SJCRH30 (cell line): Measurements from ENCODE around the gene STK11IP. TPM values are rescaled to one million over a fixed set of nuclear protein-coding genes. Genes with fewer than 3 reads are reported as not detected.
A peak's percentile ranks its signal among the peaks of the same experiment; 100 is the strongest.
"Not testable (repeated sequence)": the region's sequence is repeated elsewhere in the genome, so short reads cannot be mapped to it uniquely, and the experiment has no call there.

Experiments
- DNase-seq, 2 experiments: peaks; one replicate each; pipeline ENCODE4 v3.0.0-alpha.2; 2015 to 2020
- H3K27ac ChIP-seq: fragments of 250-450 bp; sonication (Bioruptor Pico); 2 replicates; pipeline ENCODE4 v1.5.1; 2020; ENCODE audit warnings: mild to moderate bottlenecking, moderate library complexity
- H3K27me3 ChIP-seq: fragments of 250-450 bp; sonication (Bioruptor Pico); 2 replicates; pipeline ENCODE4 v1.5.1; 2020; ENCODE audit warnings: mild to moderate bottlenecking, moderate library complexity
- H3K36me3 ChIP-seq: fragments of 250-450 bp; sonication (Bioruptor Pico); 2 replicates; pipeline ENCODE4 v1.5.1; 2020; ENCODE audit warnings: mild to moderate bottlenecking, moderate library complexity
- H3K4me1 ChIP-seq: fragments of 250-450 bp; sonication (Bioruptor Pico); 2 replicates; pipeline ENCODE4 v1.5.1; 2020; ENCODE audit warnings: mild to moderate bottlenecking, moderate library complexity
- H3K4me3 ChIP-seq: fragments of 250-450 bp; sonication (Bioruptor Pico); 2 replicates; pipeline ENCODE4 v1.5.1; 2020; ENCODE audit warnings: mild to moderate bottlenecking, moderate library complexity
- H3K9me3 ChIP-seq: fragments of 250-450 bp; sonication (Bioruptor Pico); replicated peaks from 2 replicates; pipeline ENCODE4 v1.5.1; 2020; ENCODE audit warnings: mild to moderate bottlenecking, moderate library complexity
- total RNA-seq: library from RNA; depleted of rRNA; stranded (reverse); fragments of >200 nt; shearing (Covaris generic); gene quantifications from 2 replicates; pipeline ENCODE4 v1.2.3, GENCODE V29; 2014

STK11IP gene
- total RNA-seq, 1 experiment from 2014 or later: 20.2 TPM

- DNase-seq: no peak
- H3K4me1 ChIP-seq: peaks cover under 1% of the 10 kb centered on the region; the same call in 1 of the 2 replicates
- no peaks in the 10 kb centered on the region; the same call in 1 of the 2 replicates for H3K27me3 ChIP-seq
- H3K36me3 ChIP-seq: no peaks in the 10 kb centered on the region
- no peak overlapping the region for H3K4me3 ChIP-seq
- H3K27ac ChIP-seq: no peak overlapping the region
- no peaks in the 10 kb centered on the region for H3K9me3 ChIP-seq
These were observed 53.0 kb downstream of the STK11IP start for GRCh38 chr2:219650426-219651248.

- not testable (repeated sequence) for DNase-seq, H3K27ac ChIP-seq, H3K27me3 ChIP-seq, H3K4me1 ChIP-seq, H3K36me3 ChIP-seq, H3K9me3 ChIP-seq, H3K4me3 ChIP-seq
These were observed 54.0 kb downstream of the STK11IP start for GRCh38 chr2:219651656-219652055.

- Histone ChIP-seq H3K4me1 (no peaks in the 10 kb centered on the region), H3K4me3 (no peak overlapping the region), H3K36me3 (no peaks in the 10 kb centered on the region), H3K27ac (no peak overlapping the region), H3K9me3 (peaks cover 7% of the 10 kb centered on the region), H3K27me3 (no peaks in the 10 kb centered on the region)
- no peak for DNase-seq
These were observed 58.9 kb downstream of the STK11IP start for GRCh38 chr2:219656526-219656925.

GRCh38 chr2:219658196-219658846 lies 60.7 kb downstream of the STK11IP start:
- H3K27ac ChIP-seq: no peak overlapping the region
- no peak for DNase-seq

GRCh38 chr2:219658874-219659273 lies 61.2 kb downstream of the STK11IP start:
- Histone ChIP-seq H3K4me3 (no peak overlapping the region), H3K27me3 (no peaks in the 10 kb centered on the region), H3K27ac (no peak overlapping the region), H3K36me3 (no peaks in the 10 kb centered on the region), H3K9me3 (peaks cover 8% of the 10 kb centered on the region), H3K4me1 (no peaks in the 10 kb centered on the region)
- DNase-seq: no peak

More at GRCh38 chr2:219658196-219658846, 60.7 kb downstream of the STK11IP start:
- Histone ChIP-seq H3K36me3 (no peaks in the 10 kb centered on the region), H3K27me3 (no peaks in the 10 kb centered on the region), H3K4me1 (no peaks in the 10 kb centered on the region), H3K4me3 (no peak overlapping the region), H3K9me3 (peaks cover 8% of the 10 kb centered on the region)

- no peaks in the 10 kb centered on the region for H3K36me3 ChIP-seq
- no peaks in the 10 kb centered on the region for H3K27me3 ChIP-seq
- DNase-seq: no peak
- H3K4me3 ChIP-seq: no peak overlapping the region
- H3K9me3 ChIP-seq: peaks cover 8% of the 10 kb centered on the region
- no peak overlapping the region for H3K27ac ChIP-seq
- H3K4me1 ChIP-seq: no peaks in the 10 kb centered on the region
These were observed 63.7 kb downstream of the STK11IP start for GRCh38 chr2:219661197-219661954.

- no peak for DNase-seq
- Histone ChIP-seq H3K36me3 (no peaks in the 10 kb centered on the region), H3K9me3 (peaks cover 8% of the 10 kb centered on the region; the same call in 1 of the 2 replicates), H3K4me1 (no peaks in the 10 kb centered on the region), H3K27ac (no peak overlapping the region), H3K4me3 (no peak overlapping the region), H3K27me3 (no peaks in the 10 kb centered on the region)
These were observed 64.3 kb downstream of the STK11IP start for GRCh38 chr2:219661955-219662395.

- Histone ChIP-seq H3K4me3 (no peak overlapping the region), H3K36me3 (no peaks in the 10 kb centered on the region), H3K27ac (no peak overlapping the region), H3K4me1 (no peaks in the 10 kb centered on the region), H3K27me3 (no peaks in the 10 kb centered on the region), H3K9me3 (0 out of 2 replicates have a peak, but pooled peaks cover 5% of the 10 kb centered on the region)
- no peak for DNase-seq
These were observed 64.9 kb downstream of the STK11IP start for GRCh38 chr2:219662566-219662965.

- no peak for DNase-seq
- Histone ChIP-seq H3K4me1 (no peaks in the 10 kb centered on the region), H3K36me3 (no peaks in the 10 kb centered on the region), H3K4me3 (no peak overlapping the region), H3K9me3 (0 out of 2 replicates have a peak, but pooled peaks cover 5% of the 10 kb centered on the region), H3K27me3 (no peaks in the 10 kb centered on the region), H3K27ac (no peak overlapping the region)
These were observed 65.6 kb downstream of the STK11IP start for GRCh38 chr2:219663116-219663762.

- Histone ChIP-seq H3K4me3 (no peak overlapping the region), H3K27me3 (no peaks in the 10 kb centered on the region), H3K27ac (no peak overlapping the region), H3K4me1 (no peaks in the 10 kb centered on the region), H3K36me3 (no peaks in the 10 kb centered on the region), H3K9me3 (0 out of 2 replicates have a peak, but pooled peaks cover 5% of the 10 kb centered on the region)
- DNase-seq: no peak
These were observed 66.4 kb downstream of the STK11IP start for GRCh38 chr2:219664041-219664440.

- H3K36me3 ChIP-seq: no peaks in the 10 kb centered on the region
- H3K4me1 ChIP-seq: no peaks in the 10 kb centered on the region
- no peaks in the 10 kb centered on the region; the same call in 1 of the 2 replicates for H3K27me3 ChIP-seq
- H3K27ac ChIP-seq: no peak overlapping the region
- 0 out of 2 replicates have a peak, but pooled peaks cover 5% of the 10 kb centered on the region for H3K9me3 ChIP-seq
- DNase-seq: peak in 1 of 2 experiments; percentile 24
- H3K4me3 ChIP-seq: no peak overlapping the region
These were observed 67.3 kb downstream of the STK11IP start for GRCh38 chr2:219664944-219665343.

GRCh38 chr2:219665926-219666325 lies 68.3 kb downstream of the STK11IP start:
- Histone ChIP-seq H3K27me3 (no peaks in the 10 kb centered on the region; the same call in 1 of the 2 replicates), H3K36me3 (no peaks in the 10 kb centered on the region), H3K4me1 (no peaks in the 10 kb centered on the region), H3K9me3 (0 out of 2 replicates have a peak, but pooled peaks cover 5% of the 10 kb centered on the region), H3K4me3 (no peak overlapping the region), H3K27ac (no peak overlapping the region)
- DNase-seq: no peak
